Trophoblast cell (in vitro differentiated cells and primary cell): ENCODE results near the gene CHPT1.
"Not testable (repeated sequence)": the region's sequence is repeated elsewhere in the genome, so short reads cannot be mapped to it uniquely, and the experiment has no call there.

Experiments
- DNase-seq, 2 donors: peaks; one replicate each; pipeline ENCODE4 v3.0.0-alpha.2; 2016
- H2AFZ ChIP-seq: 2 replicates; pipeline ENCODE4 v1.6.1; 2013; ENCODE audit warnings: low read length, moderate library complexity, mild to moderate bottlenecking; ENCODE audit not compliant: insufficient read depth, poor library complexity
- H2AK5ac ChIP-seq: 2 replicates; pipeline ENCODE4 v1.6.1; 2013; ENCODE audit warnings: mild to moderate bottlenecking, low read length
- H2BK120ac ChIP-seq: 2 replicates; pipeline ENCODE4 v1.6.1; 2013; ENCODE audit warnings: low read length, mild to moderate bottlenecking, moderate library complexity; ENCODE audit not compliant: insufficient read depth, poor library complexity
- H2BK12ac ChIP-seq: 2 replicates; pipeline ENCODE4 v1.6.1; 2013; ENCODE audit warnings: mild to moderate bottlenecking, low read length, moderate library complexity
- H2BK5ac ChIP-seq: 2 replicates; pipeline ENCODE4 v1.6.1; 2013; ENCODE audit warnings: low read length, low read depth, moderate library complexity, mild to moderate bottlenecking; ENCODE audit not compliant: poor library complexity
- H3K14ac ChIP-seq: 2 replicates; pipeline ENCODE4 v1.6.1; 2013; ENCODE audit warnings: mild to moderate bottlenecking, low read length
- H3K18ac ChIP-seq: 2 replicates; pipeline ENCODE4 v1.6.1; 2013; ENCODE audit warnings: mild to moderate bottlenecking, low read length
- H3K23ac ChIP-seq: 2 replicates; pipeline ENCODE4 v1.6.1; 2013; ENCODE audit warnings: low read length
- H3K27ac ChIP-seq: 2 replicates; pipeline ENCODE4 v1.5.1; 2013; ENCODE audit warnings: low read depth, mild to moderate bottlenecking, inconsistent platforms, low read length, moderate library complexity
- H3K27me3 ChIP-seq: 2 replicates; pipeline ENCODE4 v1.6.1; 2013; ENCODE audit warnings: inconsistent platforms, mild to moderate bottlenecking, low read length, moderate library complexity; ENCODE audit not compliant: insufficient read depth
- H3K36me3 ChIP-seq, 2 experiments: 1 replicate in 1 of 2; 2 replicates in 1 of 2; pipeline ENCODE4 v1.6.1; 2013; ENCODE audit warnings: low read length in 2 of 2, mild to moderate bottlenecking in 2 of 2, moderate library complexity in 1 of 2; ENCODE audit not compliant: insufficient read depth in 2 of 2, control insufficient read depth in 1 of 2
- H3K4ac ChIP-seq: 2 replicates; pipeline ENCODE4 v1.6.1; 2013; ENCODE audit warnings: low read depth, mild to moderate bottlenecking, low read length, moderate library complexity
- H3K4me1 ChIP-seq, 2 experiments: 1 replicate in 1 of 2; 2 replicates in 1 of 2; pipeline ENCODE4 v1.6.1; 2013; ENCODE audit warnings: low read length in 2 of 2, mild to moderate bottlenecking in 2 of 2, moderate library complexity in 1 of 2; ENCODE audit not compliant: insufficient read depth in 2 of 2, control insufficient read depth in 1 of 2
- H3K4me2 ChIP-seq: 2 replicates; pipeline ENCODE4 v1.6.1; 2013; ENCODE audit warnings: inconsistent platforms, mild to moderate bottlenecking, low read length, moderate library complexity
- H3K4me3 ChIP-seq: 2 replicates; pipeline ENCODE4 v1.5.1; 2013; ENCODE audit warnings: mild to moderate bottlenecking, low read depth, low read length, inconsistent platforms
- H3K79me1 ChIP-seq: one replicate; pipeline ENCODE4 v1.6.1; 2013; ENCODE audit warnings: low read length
- H3K79me2 ChIP-seq: 2 replicates; pipeline ENCODE4 v1.6.1; 2013; ENCODE audit warnings: low read length, mild to moderate bottlenecking; ENCODE audit not compliant: control insufficient read depth, insufficient read depth, poor library complexity
- H3K9ac ChIP-seq: 2 replicates; pipeline ENCODE4 v1.6.1; 2013; ENCODE audit warnings: mild to moderate bottlenecking, low read length
- H3K9me3 ChIP-seq: 2 replicates; pipeline ENCODE4 v1.6.1; 2013; ENCODE audit warnings: low read depth, mild to moderate bottlenecking, control low read depth, inconsistent platforms, low read length; ENCODE audit not compliant: insufficient read depth
- H4K12ac ChIP-seq: 2 replicates; pipeline ENCODE4 v1.6.1; 2013; ENCODE audit warnings: low read depth, mild to moderate bottlenecking, low read length, moderate library complexity
- H4K8ac ChIP-seq: 2 replicates; pipeline ENCODE4 v1.6.1; 2013; ENCODE audit warnings: low read depth, mild to moderate bottlenecking, low read length, moderate library complexity
- H4K91ac ChIP-seq: one replicate; pipeline ENCODE4 v1.6.1; 2013; ENCODE audit warnings: low read depth, mild to moderate bottlenecking, low read length, moderate library complexity
- WGBS: extraction: QIAGEN DNeasy Blood & Tissue Kit; methylation state at CpG from one replicate; pipeline ENCODE4 v1.1.7; 2013; ENCODE audit warnings: missing lambda C conversion rate; ENCODE audit not compliant: insufficient read length, insufficient coverage; ENCODE audit errors: extremely low coverage; 5-methylcytosine and 5-hydroxymethylcytosine counted together

Gene CHPT1

GRCh38 chr12:101660662-101661061 is 36.8 kb upstream of the CHPT1 start:
- H3K23ac ChIP-seq, H4K91ac ChIP-seq, H3K79me2 ChIP-seq, H2BK120ac ChIP-seq, H3K36me3 ChIP-seq, H3K79me1 ChIP-seq, H4K12ac ChIP-seq, H3K27me3 ChIP-seq, H3K9me3 ChIP-seq, H3K9ac ChIP-seq, H3K4me3 ChIP-seq, H3K14ac ChIP-seq, H2AFZ ChIP-seq, H3K4me1 ChIP-seq, H3K18ac ChIP-seq, DNase-seq, H4K8ac ChIP-seq, H2BK5ac ChIP-seq, H3K27ac ChIP-seq, H3K4me2 ChIP-seq, H2AK5ac ChIP-seq, H2BK12ac ChIP-seq, H3K4ac ChIP-seq: not testable (repeated sequence)
- no CpG with 5 or more reads among the region's 2 CpGs for whole genome bisulfite sequencing

- Histone ChIP-seq H4K12ac (no peak overlapping the region), H2BK120ac (no peak overlapping the region), H3K18ac (no peak overlapping the region), H3K4me2 (no peak overlapping the region), H3K4ac (no peak overlapping the region), H3K27me3 (no peaks in the 10 kb centered on the region), H3K14ac (no peak overlapping the region), H3K27ac (no peak overlapping the region), H3K9ac (no peak overlapping the region), H4K8ac (no peak overlapping the region), H4K91ac (no peak overlapping the region), H2AFZ (no peak overlapping the region), H2AK5ac (no peak overlapping the region), H3K23ac (no peak overlapping the region), H3K4me3 (no peak overlapping the region), H3K79me2 (no peaks in the 10 kb centered on the region), H3K79me1 (no peaks in the 10 kb centered on the region), H2BK12ac (no peak overlapping the region), H2BK5ac (no peak overlapping the region), H3K9me3 (no peaks in the 10 kb centered on the region), H3K36me3 (no peaks in the 10 kb centered on the region), H3K4me1 (no peaks in the 10 kb centered on the region)
- no CpG with 5 or more reads among the region's 6 CpGs for WGBS
- no peak for DNase-seq
These were observed 34.1 kb upstream of the CHPT1 start for GRCh38 chr12:101663298-101663697.

- Histone ChIP-seq H3K79me2 (no peaks in the 10 kb centered on the region), H3K18ac (no peak overlapping the region), H3K4me3 (no peak overlapping the region), H4K12ac (no peak overlapping the region), H3K4ac (no peak overlapping the region), H3K36me3 (no peaks in the 10 kb centered on the region), H3K4me1 (no peaks in the 10 kb centered on the region), H4K8ac (no peak overlapping the region), H3K9ac (no peak overlapping the region), H2BK120ac (no peak overlapping the region), H2BK5ac (no peak overlapping the region), H4K91ac (no peak overlapping the region), H3K9me3 (no peaks in the 10 kb centered on the region), H3K4me2 (no peak overlapping the region), H3K27ac (no peak overlapping the region), H3K79me1 (no peaks in the 10 kb centered on the region), H2AFZ (no peak overlapping the region), H3K23ac (no peak overlapping the region), H3K14ac (no peak overlapping the region), H2BK12ac (no peak overlapping the region), H3K27me3 (no peaks in the 10 kb centered on the region), H2AK5ac (no peak overlapping the region)
- no peak for DNase-seq
- no CpG with 5 or more reads among the region's 7 CpGs for WGBS
These were observed 32.4 kb upstream of the CHPT1 start for GRCh38 chr12:101664992-101665391.

GRCh38 chr12:101666052-101666728 is 31.2 kb upstream of the CHPT1 start:
- no peaks in the 10 kb centered on the region for H3K4me1 ChIP-seq
- no peak for DNase-seq
- H3K4ac ChIP-seq: no peak overlapping the region
- H3K9ac ChIP-seq: no peak overlapping the region
- no peaks in the 10 kb centered on the region for H3K27me3 ChIP-seq
- no peak overlapping the region for H3K18ac ChIP-seq
- H2AK5ac ChIP-seq: no peak overlapping the region
- H3K23ac ChIP-seq: no peak overlapping the region
- H3K79me2 ChIP-seq: no peaks in the 10 kb centered on the region
- H3K9me3 ChIP-seq: no peaks in the 10 kb centered on the region
- no peak overlapping the region for H3K27ac ChIP-seq
- H4K12ac ChIP-seq: no peak overlapping the region
- H2BK120ac ChIP-seq: no peak overlapping the region
- H3K4me3 ChIP-seq: no peak overlapping the region
- no peak overlapping the region for H2BK12ac ChIP-seq
- no peak overlapping the region for H3K4me2 ChIP-seq
- H3K79me1 ChIP-seq: no peaks in the 10 kb centered on the region
- no peak overlapping the region for H4K91ac ChIP-seq
- H2BK5ac ChIP-seq: no peak overlapping the region
- no peak overlapping the region for H3K14ac ChIP-seq
- no peaks in the 10 kb centered on the region for H3K36me3 ChIP-seq
- no peak overlapping the region for H2AFZ ChIP-seq
- WGBS: no CpG with 5 or more reads among the region's 7 CpGs
- H4K8ac ChIP-seq: no peak overlapping the region
